ENCODE data around the gene HUWE1. TPM values are rescaled to one million over a fixed set of nuclear protein-coding genes. Genes with fewer than 3 reads are reported as not detected.
"Not testable (repeated sequence)": the region's sequence is repeated elsewhere in the genome, so short reads cannot be mapped to it uniquely, and the experiment has no call there.

The HUWE1 gene
- total and polyA plus RNA-seq, 2 donors (not counting 1 experiment from before 2014, with no cell fraction given): 45.2 to 210 TPM

- H2AFZ ChIP-seq (ENCODE audit: insufficient read depth, low read depth, low read length, poor library complexity, severe bottlenecking): no peak overlapping the region
- WGBS (ENCODE audit: insufficient coverage): no CpG with 5 or more reads among the region's 4 CpGs
- ChIA-PET POLR2A (no interaction called here), CTCF (no interaction called here)
- no peak for DNase-seq
- peaks cover 4% of the 10 kb centered on the region in 2 donors for H3K4me1 ChIP-seq (ENCODE audit: control insufficient read depth in 2 of 2, insufficient read depth in 2 of 2, low read length in 2 of 2)
- no peak for ATAC-seq (ENCODE audit: low read depth)
- Mint-ChIP-seq H3K27me3 (no peaks in the 10 kb centered on the region), H3K27ac (no peak overlapping the region), H3K9me3 (ENCODE audit: insufficient read depth) (no peaks in the 10 kb centered on the region), H3K4me1 (peaks cover 6% of the 10 kb centered on the region), H3K4me3 (no peak overlapping the region)
- H3K27ac ChIP-seq (ENCODE audit: low read length in 2 of 2): no peak overlapping the region
- H3K27me3 ChIP-seq (replicated peaks in 1 of 4; ENCODE audit: control extremely low read depth in 1 of 4, control insufficient read depth in 3 of 4, insufficient read depth in 4 of 4, low read length in 3 of 4): no peaks in the 10 kb centered on the region
- no peak overlapping the region for H3K4me3 ChIP-seq (ENCODE audit: control extremely low read depth in 1 of 5, extremely low read depth in 1 of 5, insufficient read depth in 1 of 5, low read depth in 2 of 5, low read length in 4 of 5)
- no peak overlapping the region for H3K9ac ChIP-seq (ENCODE audit: low read length)
- H3K79me2 ChIP-seq (ENCODE audit: control insufficient read depth, insufficient read depth, low read length): no peaks in the 10 kb centered on the region
- no peaks in the 10 kb centered on the region for H3K36me3 ChIP-seq (replicated peaks in 1 of 2; ENCODE audit: control extremely low read depth in 1 of 2, control insufficient read depth in 1 of 2, extremely low read depth in 1 of 2, insufficient read depth in 2 of 2, low read length in 1 of 2)
- no peaks in the 10 kb centered on the region for H3K9me3 ChIP-seq (ENCODE audit: control extremely low read depth in 1 of 3, control insufficient read depth in 2 of 3, insufficient read depth in 1 of 3, low read length in 2 of 3)
- H3K4me2 ChIP-seq (replicated peaks; ENCODE audit: low read depth, low read length, poor library complexity, severe bottlenecking): no peak overlapping the region
- TF ChIP-seq EZH2 (IDR thresholded peaks at IDR 0.05; ENCODE audit: borderline replicate concordance, insufficient read depth, low read depth, low read length, poor library complexity, severe bottlenecking) (no peak), CTCF (IDR thresholded peaks at IDR 0.05) (no peak)
- no peaks in the 10 kb centered on the region for H4K20me1 ChIP-seq (ENCODE audit: control insufficient read depth, insufficient read depth, low read length, poor library complexity, severe bottlenecking)
- intact Hi-C loops (cut with micrococcal nuclease): no loop called here
Measured at GRCh38 chrX:53723381-53723780, 36.9 kb upstream of the HUWE1 start.

- H3K9me3 Mint-ChIP-seq (ENCODE audit: insufficient read depth); H3K4me2 ChIP-seq (replicated peaks; ENCODE audit: low read depth, low read length, poor library complexity, severe bottlenecking); H3K36me3 ChIP-seq (replicated peaks in 1 of 2; ENCODE audit: control extremely low read depth in 1 of 2, control insufficient read depth in 1 of 2, extremely low read depth in 1 of 2, insufficient read depth in 2 of 2, low read length in 1 of 2); H3K27ac ChIP-seq (ENCODE audit: low read length in 2 of 2); CTCF ChIA-PET; ATAC-seq (ENCODE audit: low read depth); H3K9me3 ChIP-seq (ENCODE audit: control extremely low read depth in 1 of 3, control insufficient read depth in 2 of 3, insufficient read depth in 1 of 3, low read length in 2 of 3); H3K27me3 ChIP-seq (replicated peaks in 1 of 4; ENCODE audit: control extremely low read depth in 1 of 4, control insufficient read depth in 3 of 4, insufficient read depth in 4 of 4, low read length in 3 of 4); POLR2A ChIA-PET; H3K27me3 Mint-ChIP-seq; intact Hi-C loops (cut with micrococcal nuclease); DNase-seq; H3K9ac ChIP-seq (ENCODE audit: low read length); H3K27ac Mint-ChIP-seq; H4K20me1 ChIP-seq (ENCODE audit: control insufficient read depth, insufficient read depth, low read length, poor library complexity, severe bottlenecking); H3K4me3 Mint-ChIP-seq; H2AFZ ChIP-seq (ENCODE audit: insufficient read depth, low read depth, low read length, poor library complexity, severe bottlenecking); H3K4me3 ChIP-seq (ENCODE audit: control extremely low read depth in 1 of 5, extremely low read depth in 1 of 5, insufficient read depth in 1 of 5, low read depth in 2 of 5, low read length in 4 of 5); H3K79me2 ChIP-seq (ENCODE audit: control insufficient read depth, insufficient read depth, low read length): not testable (repeated sequence)
- no CpG with 5 or more reads among the region's 32 CpGs for WGBS (ENCODE audit: insufficient coverage)
- peaks cover 14% of the 10 kb centered on the region in 2 donors for H3K4me1 ChIP-seq (ENCODE audit: control insufficient read depth in 2 of 2, insufficient read depth in 2 of 2, low read length in 2 of 2)
- H3K4me1 Mint-ChIP-seq: peaks cover 16% of the 10 kb centered on the region
Measured at GRCh38 chrX:53721610-53722009, 35.1 kb upstream of the HUWE1 start.

- H4K20me1 ChIP-seq (ENCODE audit: control insufficient read depth, insufficient read depth, low read length, poor library complexity, severe bottlenecking); H3K9ac ChIP-seq (ENCODE audit: low read length); H3K4me3 Mint-ChIP-seq; H3K79me2 ChIP-seq (ENCODE audit: control insufficient read depth, insufficient read depth, low read length); H3K4me3 ChIP-seq (ENCODE audit: control extremely low read depth in 1 of 5, extremely low read depth in 1 of 5, insufficient read depth in 1 of 5, low read depth in 2 of 5, low read length in 4 of 5); ATAC-seq (ENCODE audit: low read depth); H3K4me2 ChIP-seq (replicated peaks; ENCODE audit: low read depth, low read length, poor library complexity, severe bottlenecking); CTCF ChIA-PET; intact Hi-C loops (cut with micrococcal nuclease); H3K27me3 ChIP-seq (replicated peaks in 1 of 4; ENCODE audit: control extremely low read depth in 1 of 4, control insufficient read depth in 3 of 4, insufficient read depth in 4 of 4, low read length in 3 of 4); POLR2A ChIA-PET; H2AFZ ChIP-seq (ENCODE audit: insufficient read depth, low read depth, low read length, poor library complexity, severe bottlenecking); H3K27ac Mint-ChIP-seq; H3K27me3 Mint-ChIP-seq; DNase-seq; H3K27ac ChIP-seq (ENCODE audit: low read length in 2 of 2); H3K9me3 Mint-ChIP-seq (ENCODE audit: insufficient read depth); H3K36me3 ChIP-seq (replicated peaks in 1 of 2; ENCODE audit: control extremely low read depth in 1 of 2, control insufficient read depth in 1 of 2, extremely low read depth in 1 of 2, insufficient read depth in 2 of 2, low read length in 1 of 2); H3K9me3 ChIP-seq (ENCODE audit: control extremely low read depth in 1 of 3, control insufficient read depth in 2 of 3, insufficient read depth in 1 of 3, low read length in 2 of 3): not testable (repeated sequence)
- H3K4me1 Mint-ChIP-seq: peaks cover 35% of the 10 kb centered on the region
- whole genome bisulfite sequencing (ENCODE audit: insufficient coverage): 88% methylated on average over 7 of the region's 7 CpGs
- peaks cover 33% of the 10 kb centered on the region in 2 donors for H3K4me1 ChIP-seq (ENCODE audit: control insufficient read depth in 2 of 2, insufficient read depth in 2 of 2, low read length in 2 of 2)
Measured at GRCh38 chrX:53719666-53720065, 33.1 kb upstream of the HUWE1 start.
